K562 (cell line): ENCODE results near the gene CD3D. TPM values are rescaled to one million over a fixed set of nuclear protein-coding genes. Genes with fewer than 3 reads are reported as not detected.

ENCODE experiments used
- ATAC-seq: fragments of 200-7000 bp; cut with Tn5 transposase; 3 replicates; pipeline ENCODE4 v1.9.1; 2020; ENCODE audit warnings: moderate library complexity
- BruUV-seq: library from RNA; stranded (reverse); fragments of 400-500 nt; replicated peaks from 2 replicates; lab custom pipeline; 2021; lab: Mats Ljungman, UMichigan
- CTCF ChIA-PET: fragments of 300-600 bp; formaldehyde crosslinking; extraction: SDS; loops from one replicate; lab custom pipeline; 2021; ENCODE audit warnings: low intra/inter-chr PET ratio; lab: Yijun Ruan, JAX
- POLR2A ChIA-PET: fragments of 300-600, 350-650 bp; sonication (Branson Sonifier 250); formaldehyde crosslinking; extraction: SDS; loops from one replicate; lab custom pipeline; 2021; ENCODE audit warnings: antibody characterized with exemption, inconsistent platforms; lab: Yijun Ruan, JAX
- DNase-seq, 4 experiments: peaks; one replicate each; pipeline versions ENCODE4 v3.0.0 to v3.0.0-alpha.2; 2011 to 2018; ENCODE audit warnings: low spot score in 3 of 4, mixed read lengths in 3 of 4; ENCODE audit errors: extremely low read depth in 1 of 4
- FAIRE-seq: peaks from 2 replicates; lab custom pipeline; 2011; peaks lifted over from hg19 to GRCh38; lab: Jason Lieb, UNC
- H2AFZ ChIP-seq: 2 replicates; pipeline ENCODE4 v1.6.0; 2011; ENCODE audit warnings: low read depth, low read length, control low read depth, inconsistent platforms
- H3K27ac ChIP-seq: fragments of 200-600 bp; 3 replicates; pipeline ENCODE4 v1.8.0; 2011; ENCODE audit warnings: low read depth, mild to moderate bottlenecking, control low read depth, inconsistent platforms, low read length, moderate library complexity, mixed read lengths; ENCODE audit errors: extremely low read depth
- H3K27me3 ChIP-seq, 2 experiments: fragments of 300-600 bp in 1 of 2; 2 replicates in 1 of 2; 3 replicates in 1 of 2; pipeline versions ENCODE4 v1.6.0 to v1.8.0; 2011; ENCODE audit warnings: inconsistent platforms in 2 of 2, low read length in 2 of 2, mild to moderate bottlenecking in 1 of 2, mixed read lengths in 1 of 2, moderate library complexity in 1 of 2; ENCODE audit not compliant: control insufficient read depth in 2 of 2, insufficient read depth in 2 of 2
- H3K36me3 ChIP-seq: fragments of 300-600 bp; 3 replicates; pipeline ENCODE4 v1.8.0; 2011; ENCODE audit warnings: mild to moderate bottlenecking, low read length, inconsistent platforms; ENCODE audit not compliant: control insufficient read depth, insufficient read depth
- H3K4me1 ChIP-seq, 2 experiments: fragments of 200-600 bp in 1 of 2; replicated peaks in 1 of 2; 2 replicates in 1 of 2; 3 replicates in 1 of 2; pipeline versions ENCODE4 v1.5.1 to v1.8.0; 2011; ENCODE audit warnings: inconsistent platforms in 2 of 2, low read length in 2 of 2, mild to moderate bottlenecking in 1 of 2, mixed read lengths in 1 of 2, moderate library complexity in 1 of 2; ENCODE audit not compliant: control insufficient read depth in 2 of 2, insufficient read depth in 2 of 2
- H3K4me2 ChIP-seq: 2 replicates; pipeline ENCODE4 v1.6.1; 2011; ENCODE audit warnings: low read length, control low read depth, inconsistent platforms, mixed read lengths; ENCODE audit not compliant: insufficient read depth
- H3K4me3 ChIP-seq: fragments of 200-600 bp; sonication (generic), shearing (Covaris generic); 2 replicates; pipeline ENCODE4 v1.5.1; 2016; ENCODE audit warnings: control low read depth, inconsistent platforms
- H3K79me2 ChIP-seq: fragments of 200-600 bp; 3 replicates; pipeline ENCODE4 v1.8.0; 2011; ENCODE audit warnings: low read length, inconsistent platforms; ENCODE audit not compliant: control insufficient read depth, insufficient read depth
- H3K9ac ChIP-seq, 2 experiments: 2 replicates each; pipeline versions ENCODE4 v1.6.0 to v1.6.1; 2011; ENCODE audit warnings: low read depth in 2 of 2, low read length in 2 of 2, control low read depth in 1 of 2, inconsistent platforms in 1 of 2, mild to moderate bottlenecking in 1 of 2, mixed read lengths in 1 of 2; ENCODE audit not compliant: insufficient read depth in 1 of 2
- H3K9me1 ChIP-seq: one replicate; pipeline ENCODE4 v1.6.0; 2011; ENCODE audit warnings: inconsistent platforms, mild to moderate bottlenecking, low read length, moderate library complexity; ENCODE audit not compliant: control insufficient read depth, insufficient read depth
- H3K9me3 ChIP-seq: replicated peaks from 2 replicates; pipeline ENCODE4 v1.5.1; 2011; ENCODE audit warnings: low read depth, low read length, inconsistent platforms; ENCODE audit not compliant: control insufficient read depth, insufficient read depth
- H4K20me1 ChIP-seq: replicated peaks from 2 replicates; pipeline ENCODE4 v1.6.1; 2011; ENCODE audit warnings: low read length, inconsistent platforms, mixed read lengths; ENCODE audit not compliant: control insufficient read depth, insufficient read depth
- CHAMP1 ChIP-seq: fragments of 450-650 bp; IDR thresholded peaks from 2 replicates; pipeline ENCODE4 v1.6.1; 2016; ENCODE audit warnings: mild to moderate bottlenecking
- DDX20 ChIP-seq: fragments of 450-650 bp; IDR thresholded peaks from 2 replicates; pipeline ENCODE4 v1.6.1; 2016; ENCODE audit warnings: missing genetic modification characterization, low read depth, mild to moderate bottlenecking, missing compliant biosample characterization, moderate library complexity
- MCM7 ChIP-seq, 2 experiments: fragments of 450-650 bp; IDR thresholded peaks; 2 replicates each; pipeline ENCODE4 v1.6.1; 2016 to 2018
- RBM15 ChIP-seq: fragments of 200-400 bp; formaldehyde crosslinking; IDR thresholded peaks from 2 replicates; pipeline ENCODE4 v1.6.1; 2018; ENCODE audit warnings: mild to moderate bottlenecking, low read length, moderate library complexity; ENCODE audit not compliant: insufficient read depth
- ZNF23 ChIP-seq: fragments of 250-450 bp; sonication (Bioruptor Pico); IDR thresholded peaks from 2 replicates; pipeline ENCODE4 v1.4.0; 2020; ENCODE audit warnings: mild to moderate bottlenecking
- ZNF41 ChIP-seq: fragments of 250-450 bp; sonication (Bioruptor Pico); conservative IDR thresholded peaks from 2 replicates; pipeline ENCODE4 v1.4.0; 2020; ENCODE audit warnings: mild to moderate bottlenecking
- ZNF668 ChIP-seq: fragments of 250-450 bp; sonication (Bioruptor Pico); IDR thresholded peaks from 2 replicates; pipeline ENCODE4 v1.8.0; 2022; ENCODE audit warnings: mild to moderate bottlenecking, inconsistent platforms
- WGBS: fragments of 100-300 bp; shearing (Covaris generic); methylation state at CpG from one replicate; pipeline ENCODE4 v1.1.6; 2016; ENCODE audit warnings: low coverage, mixed read lengths; ENCODE audit not compliant: insufficient coverage; ENCODE audit errors: missing lambda C conversion rate; 5-methylcytosine and 5-hydroxymethylcytosine counted together
- in situ Hi-C: fragments of 300-500 bp; cut with MboI; formaldehyde crosslinking; loops from 4 replicates; pipeline ENCODE4 v1.15.0; 2018; ENCODE audit warnings: inconsistent platforms, mixed read lengths
- intact Hi-C: fragments of 100-400 bp; cut with micrococcal nuclease; formaldehyde crosslinking; loops from 2 replicates; pipeline ENCODE4 v1.14.2; 2022
- polyA plus RNA-seq, 8 experiments: library from polyadenylated mRNA; depleted of rRNA in 4 of 8; stranded (reverse) in 5 of 8; unstranded in 3 of 8; fragments of >200 nt; fragmentation: Nextera tagmentation in 2 of 8; fragmentation: Illumina TruSeq in 1 of 8; extraction: Ambion mirVana in 2 of 8; extraction: Trizol in 1 of 8; gene quantifications; 2 replicates each; pipeline versions ENCODE4 v1.2.1 to v1.2.3, GENCODE V29; 2011 to 2014; ENCODE audit warnings: inconsistent platforms in 1 of 8, missing spikeins in 1 of 8
- total RNA-seq, 7 experiments: library from RNA; depleted of rRNA in 6 of 7; stranded (reverse); fragments of >200 nt in 6 of 7; fragmentation: Illumina TruSeq in 2 of 7; extraction: Trizol in 2 of 7; gene quantifications; 2 replicates each; pipeline versions ENCODE4 v1.2.1 to v1.2.3, GENCODE V29; 2011 to 2021; ENCODE audit warnings: low replicate concordance in 1 of 7
- TF ChIP-seq, protein P1 (sequence below): sonication (generic); formaldehyde crosslinking; IDR thresholded peaks from 2 replicates; pipeline ENCODE4 v1.8.0; 2022; ENCODE audit warnings: missing genetic modification reagents, mild to moderate bottlenecking, borderline replicate concordance
- TF ChIP-seq, protein P2 (sequence below): fragments of 250-450 bp; sonication (Bioruptor Pico); IDR thresholded peaks from 2 replicates; pipeline ENCODE4 v1.8.0; 2021; ENCODE audit warnings: borderline replicate concordance, mild to moderate bottlenecking, moderate library complexity; ENCODE audit not compliant: poor library complexity, severe bottlenecking
- TF ChIP-seq, protein P3 (sequence below): fragments of 250-450 bp; sonication (Bioruptor Pico); IDR thresholded peaks from 2 replicates; pipeline ENCODE4 v1.4.0; 2020; ENCODE audit warnings: mild to moderate bottlenecking, moderate library complexity, borderline replicate concordance

CD3D gene
- total and polyA plus RNA-seq, 9 of the 15 experiments (the other 6 are each of a cell fraction or from before 2014, with no cell fraction given), result 36.2 to 238 (median 67.1) TPM

DNA sequence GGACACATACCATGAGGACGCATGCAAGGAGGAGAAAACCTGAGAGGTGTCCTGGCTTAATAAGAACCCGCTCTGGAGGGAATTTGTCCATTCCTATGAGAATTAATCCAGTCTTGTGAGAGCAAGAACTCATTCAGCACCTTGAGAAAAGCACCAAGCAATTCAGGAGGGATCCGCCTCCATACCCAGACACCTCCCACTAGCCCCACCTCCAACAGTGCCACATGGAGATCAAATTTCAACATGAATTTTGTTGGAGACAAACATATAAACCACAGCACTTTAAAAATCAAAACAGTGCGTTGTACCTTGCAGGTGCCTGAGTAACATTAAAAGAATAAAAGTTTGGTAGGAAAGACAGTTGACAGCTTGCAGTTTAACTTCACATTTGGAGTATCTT is 28.3 kb upstream of the CD3D start:
- Histone ChIP-seq H3K9me1 (no peaks in the 10 kb centered on the region), H3K27me3 (no peaks in the 10 kb centered on the region), H3K36me3 (peaks cover 76% of the 10 kb centered on the region), H2AFZ (no peak overlapping the region), H4K20me1 (no peaks in the 10 kb centered on the region), H3K4me1 (peaks cover 0 to 6% of the 10 kb centered on the region in 2 experiments; a peak in 2 of 5 replicates), H3K9ac (no peak overlapping the region), H3K27ac (no peak overlapping the region), H3K4me3 (no peak overlapping the region), H3K79me2 (no peaks in the 10 kb centered on the region), H3K9me3 (no peaks in the 10 kb centered on the region), H3K4me2 (no peak overlapping the region)
- FAIRE-seq (no peak), DNase-seq (peak in 2 of 4 experiments; percentile 13 to 26), ATAC-seq (peak; percentile 84)
- 75% methylated on average over 4 of the region's 4 CpGs for WGBS
- in situ Hi-C loops (no loop called here), intact Hi-C loops (no loop called here)
- POLR2A ChIA-PET, result interaction anchor here (1.1 kb wide), 1 partner anchor 10 kb away, joined by 5 read pairs; no protein-coding TSS in a partner anchor
- BruUV-seq, result no TSS peak
- CTCF ChIA-PET, result no interaction called here
- TF ChIP-seq ZNF23 (no peak), ZNF668 (no peak), ZNF41 (CRISPR knock-in tag) (no peak), CHAMP1 (no peak), MCM7 (IDR thresholded peaks at IDR 0.05) (no peak), RBM15 (no peak), DDX20 (tag) (no peak)
- TF ChIP-seq, protein P1, sequence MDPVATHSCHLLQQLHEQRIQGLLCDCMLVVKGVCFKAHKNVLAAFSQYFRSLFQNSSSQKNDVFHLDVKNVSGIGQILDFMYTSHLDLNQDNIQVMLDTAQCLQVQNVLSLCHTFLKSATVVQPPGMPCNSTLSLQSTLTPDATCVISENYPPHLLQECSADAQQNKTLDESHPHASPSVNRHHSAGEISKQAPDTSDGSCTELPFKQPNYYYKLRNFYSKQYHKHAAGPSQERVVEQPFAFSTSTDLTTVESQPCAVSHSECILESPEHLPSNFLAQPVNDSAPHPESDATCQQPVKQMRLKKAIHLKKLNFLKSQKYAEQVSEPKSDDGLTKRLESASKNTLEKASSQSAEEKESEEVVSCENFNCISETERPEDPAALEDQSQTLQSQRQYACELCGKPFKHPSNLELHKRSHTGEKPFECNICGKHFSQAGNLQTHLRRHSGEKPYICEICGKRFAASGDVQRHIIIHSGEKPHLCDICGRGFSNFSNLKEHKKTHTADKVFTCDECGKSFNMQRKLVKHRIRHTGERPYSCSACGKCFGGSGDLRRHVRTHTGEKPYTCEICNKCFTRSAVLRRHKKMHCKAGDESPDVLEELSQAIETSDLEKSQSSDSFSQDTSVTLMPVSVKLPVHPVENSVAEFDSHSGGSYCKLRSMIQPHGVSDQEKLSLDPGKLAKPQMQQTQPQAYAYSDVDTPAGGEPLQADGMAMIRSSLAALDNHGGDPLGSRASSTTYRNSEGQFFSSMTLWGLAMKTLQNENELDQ (CRISPR knock-in tag), result no peak
- TF ChIP-seq, protein P2, sequence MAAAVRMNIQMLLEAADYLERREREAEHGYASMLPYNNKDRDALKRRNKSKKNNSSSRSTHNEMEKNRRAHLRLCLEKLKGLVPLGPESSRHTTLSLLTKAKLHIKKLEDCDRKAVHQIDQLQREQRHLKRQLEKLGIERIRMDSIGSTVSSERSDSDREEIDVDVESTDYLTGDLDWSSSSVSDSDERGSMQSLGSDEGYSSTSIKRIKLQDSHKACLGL (CRISPR knock-in tag), result no peak
- TF ChIP-seq, protein P3, sequence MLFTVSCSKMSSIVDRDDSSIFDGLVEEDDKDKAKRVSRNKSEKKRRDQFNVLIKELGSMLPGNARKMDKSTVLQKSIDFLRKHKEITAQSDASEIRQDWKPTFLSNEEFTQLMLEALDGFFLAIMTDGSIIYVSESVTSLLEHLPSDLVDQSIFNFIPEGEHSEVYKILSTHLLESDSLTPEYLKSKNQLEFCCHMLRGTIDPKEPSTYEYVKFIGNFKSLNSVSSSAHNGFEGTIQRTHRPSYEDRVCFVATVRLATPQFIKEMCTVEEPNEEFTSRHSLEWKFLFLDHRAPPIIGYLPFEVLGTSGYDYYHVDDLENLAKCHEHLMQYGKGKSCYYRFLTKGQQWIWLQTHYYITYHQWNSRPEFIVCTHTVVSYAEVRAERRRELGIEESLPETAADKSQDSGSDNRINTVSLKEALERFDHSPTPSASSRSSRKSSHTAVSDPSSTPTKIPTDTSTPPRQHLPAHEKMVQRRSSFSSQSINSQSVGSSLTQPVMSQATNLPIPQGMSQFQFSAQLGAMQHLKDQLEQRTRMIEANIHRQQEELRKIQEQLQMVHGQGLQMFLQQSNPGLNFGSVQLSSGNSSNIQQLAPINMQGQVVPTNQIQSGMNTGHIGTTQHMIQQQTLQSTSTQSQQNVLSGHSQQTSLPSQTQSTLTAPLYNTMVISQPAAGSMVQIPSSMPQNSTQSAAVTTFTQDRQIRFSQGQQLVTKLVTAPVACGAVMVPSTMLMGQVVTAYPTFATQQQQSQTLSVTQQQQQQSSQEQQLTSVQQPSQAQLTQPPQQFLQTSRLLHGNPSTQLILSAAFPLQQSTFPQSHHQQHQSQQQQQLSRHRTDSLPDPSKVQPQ (CRISPR knock-in tag), result no peak
